HUES64 (cell line): ENCODE data around the gene ROR1.

Source experiments
- H3K27ac ChIP-seq: 2 replicates; pipeline ENCODE4 v1.7.0; 2013; ENCODE audit warnings: low read depth, low read length, inconsistent platforms
- H3K27me3 ChIP-seq: 2 replicates; pipeline ENCODE4 v1.6.1; 2013; ENCODE audit warnings: mild to moderate bottlenecking, low read length; ENCODE audit not compliant: insufficient read depth
- H3K36me3 ChIP-seq: 2 replicates; pipeline ENCODE4 v1.6.1; 2013; ENCODE audit warnings: mild to moderate bottlenecking, low read length; ENCODE audit not compliant: insufficient read depth
- H3K4me1 ChIP-seq: 2 replicates; pipeline ENCODE4 v1.6.1; 2013; ENCODE audit warnings: mild to moderate bottlenecking, low read length, moderate library complexity; ENCODE audit not compliant: insufficient read depth
- H3K4me3 ChIP-seq: 2 replicates; pipeline ENCODE4 v1.5.1; 2013; ENCODE audit warnings: mild to moderate bottlenecking, low read length, moderate library complexity
- H3K9ac ChIP-seq: 2 replicates; pipeline ENCODE4 v1.6.1; 2013; ENCODE audit warnings: mild to moderate bottlenecking, low read depth, low read length
- H3K9me3 ChIP-seq: 2 replicates; pipeline ENCODE4 v1.6.1; 2013; ENCODE audit warnings: low read depth, low read length; ENCODE audit not compliant: insufficient read depth
- WGBS: fragments of 150-250, 120-280 bp; methylation state at CpG from one replicate; pipeline ENCODE4 v1.1.7; 2013; ENCODE audit warnings: missing lambda C conversion rate; 5-methylcytosine and 5-hydroxymethylcytosine counted together

Gene ROR1

GRCh38 chr1:64173336-64173940 is 399.6 kb downstream of the ROR1 start:
- Histone ChIP-seq H3K4me3 (no peak overlapping the region), H3K36me3 (peaks cover 35% of the 10 kb centered on the region), H3K9ac (no peak overlapping the region), H3K9me3 (no peaks in the 10 kb centered on the region), H3K27me3 (no peaks in the 10 kb centered on the region), H3K27ac (no peak overlapping the region), H3K4me1 (peaks cover 22% of the 10 kb centered on the region)
- WGBS: 87% methylated on average over 6 of the region's 6 CpGs

GRCh38 chr1:64175639-64176038 is 401.8 kb downstream of the ROR1 start:
- Histone ChIP-seq H3K27ac (no peak overlapping the region), H3K27me3 (no peaks in the 10 kb centered on the region), H3K36me3 (peaks cover 41% of the 10 kb centered on the region), H3K4me3 (no peak overlapping the region), H3K4me1 (peaks cover 22% of the 10 kb centered on the region), H3K9me3 (no peaks in the 10 kb centered on the region), H3K9ac (no peak overlapping the region)

- no peaks in the 10 kb centered on the region for H3K27me3 ChIP-seq
- peaks cover 41% of the 10 kb centered on the region for H3K36me3 ChIP-seq
- H3K27ac ChIP-seq: no peak overlapping the region
- H3K9ac ChIP-seq: no peak overlapping the region
- 86% methylated on average over 3 of the region's 3 CpGs for WGBS
- H3K4me1 ChIP-seq: peaks cover 17% of the 10 kb centered on the region
- H3K9me3 ChIP-seq: no peaks in the 10 kb centered on the region
- no peak overlapping the region for H3K4me3 ChIP-seq
These were observed 402.8 kb downstream of the ROR1 start for GRCh38 chr1:64176659-64177058.

GRCh38 chr1:64179588-64179987 is 405.8 kb downstream of the ROR1 start:
- H3K9me3 ChIP-seq: no peaks in the 10 kb centered on the region
- peaks cover 41% of the 10 kb centered on the region for H3K36me3 ChIP-seq
- no peaks in the 10 kb centered on the region for H3K27me3 ChIP-seq
- WGBS: 96% methylated on average over 4 of the region's 4 CpGs
- H3K4me3 ChIP-seq: no peak overlapping the region
- no peak overlapping the region for H3K27ac ChIP-seq
- no peak overlapping the region for H3K9ac ChIP-seq
- H3K4me1 ChIP-seq: peaks cover 6% of the 10 kb centered on the region

GRCh38 chr1:64182207-64182606 is 408.4 kb downstream of the ROR1 start:
- no peak overlapping the region for H3K4me3 ChIP-seq
- peaks cover 6% of the 10 kb centered on the region for H3K4me1 ChIP-seq
- no peaks in the 10 kb centered on the region for H3K9me3 ChIP-seq
- WGBS: 88% methylated on average over 2 of the region's 2 CpGs
- no peaks in the 10 kb centered on the region for H3K27me3 ChIP-seq
- H3K27ac ChIP-seq: no peak overlapping the region
- H3K36me3 ChIP-seq: peaks cover 26% of the 10 kb centered on the region
- no peak overlapping the region for H3K9ac ChIP-seq

GRCh38 chr1:64183395-64184002 is 409.7 kb downstream of the ROR1 start:
- no peak overlapping the region for H3K27ac ChIP-seq
- H3K4me1 ChIP-seq: peaks cover 6% of the 10 kb centered on the region
- H3K36me3 ChIP-seq: peaks cover 13% of the 10 kb centered on the region
- WGBS: 93% methylated on average over 5 of the region's 5 CpGs
- no peak overlapping the region for H3K4me3 ChIP-seq
- no peaks in the 10 kb centered on the region for H3K27me3 ChIP-seq
- no peak overlapping the region for H3K9ac ChIP-seq
- H3K9me3 ChIP-seq: no peaks in the 10 kb centered on the region

- Histone ChIP-seq H3K27me3 (no peaks in the 10 kb centered on the region), H3K9me3 (no peaks in the 10 kb centered on the region), H3K27ac (no peak overlapping the region), H3K4me1 (peaks cover 6% of the 10 kb centered on the region), H3K9ac (no peak overlapping the region), H3K4me3 (no peak overlapping the region), H3K36me3 (peaks cover 8% of the 10 kb centered on the region)
- WGBS: 96% methylated on average over 5 of the region's 5 CpGs
These were observed 410.2 kb downstream of the ROR1 start for GRCh38 chr1:64184003-64184440.

- H3K27me3 ChIP-seq: no peaks in the 10 kb centered on the region
- peaks cover 6% of the 10 kb centered on the region for H3K4me1 ChIP-seq
- H3K36me3 ChIP-seq: no peaks in the 10 kb centered on the region
- WGBS: 89% methylated on average over 10 of the region's 10 CpGs
- H3K27ac ChIP-seq: no peak overlapping the region
- no peaks in the 10 kb centered on the region for H3K9me3 ChIP-seq
- H3K9ac ChIP-seq: no peak overlapping the region
- no peak overlapping the region for H3K4me3 ChIP-seq
These were observed 412.5 kb downstream of the ROR1 start for GRCh38 chr1:64186138-64186897.

GRCh38 chr1:64186898-64187280 is 413.1 kb downstream of the ROR1 start:
- Histone ChIP-seq H3K9ac (no peak overlapping the region), H3K36me3 (no peaks in the 10 kb centered on the region), H3K27me3 (no peaks in the 10 kb centered on the region), H3K9me3 (no peaks in the 10 kb centered on the region), H3K4me1 (peaks cover 3% of the 10 kb centered on the region), H3K4me3 (no peak overlapping the region), H3K27ac (no peak overlapping the region)
- WGBS: 89% methylated on average over 7 of the region's 7 CpGs

GRCh38 chr1:64187646-64188045 is 413.8 kb downstream of the ROR1 start:
- Histone ChIP-seq H3K4me3 (no peak overlapping the region), H3K9ac (no peak overlapping the region), H3K36me3 (no peaks in the 10 kb centered on the region), H3K27ac (no peak overlapping the region), H3K4me1 (no peaks in the 10 kb centered on the region), H3K9me3 (no peaks in the 10 kb centered on the region), H3K27me3 (no peaks in the 10 kb centered on the region)
- WGBS: 94% methylated on average over 4 of the region's 4 CpGs

- H3K27me3 ChIP-seq: no peaks in the 10 kb centered on the region
- H3K27ac ChIP-seq: no peak overlapping the region
- no peaks in the 10 kb centered on the region for H3K9me3 ChIP-seq
- no peaks in the 10 kb centered on the region for H3K36me3 ChIP-seq
- peaks cover 5% of the 10 kb centered on the region; the same call in 1 of the 2 replicates for H3K4me1 ChIP-seq
- H3K9ac ChIP-seq: no peak overlapping the region
- no peak overlapping the region for H3K4me3 ChIP-seq
- WGBS: 95% methylated on average over 8 of the region's 8 CpGs
These were observed 418.5 kb downstream of the ROR1 start for GRCh38 chr1:64192290-64192689.
